Upper lobe of right lung (tissue), 1 donor: ENCODE data around the gene C8A. TPM values are rescaled to one million over a fixed set of nuclear protein-coding genes. Genes with fewer than 3 reads are reported as not detected.

Experiments
- ATAC-seq: fragments of 200-7000 bp; cut with Tn5 transposase; one replicate; pipeline ENCODE4 v1.9.1; 2020; ENCODE audit warnings: mild to moderate bottlenecking, moderate library complexity
- DNase-seq: peaks from one replicate; pipeline ENCODE4 v3.0.0-alpha.2; 2020
- H3K27ac ChIP-seq: fragments of 200-600 bp; one replicate; pipeline ENCODE4 v1.8.0; 2022
- H3K27me3 ChIP-seq: fragments of 200-600 bp; one replicate; pipeline ENCODE4 v1.8.0; 2022; ENCODE audit warnings: mild to moderate bottlenecking
- H3K36me3 ChIP-seq: fragments of 200-600 bp; one replicate; pipeline ENCODE4 v1.8.0; 2022
- H3K4me1 ChIP-seq: fragments of 200-600 bp; one replicate; pipeline ENCODE4 v1.8.0; 2022
- H3K4me3 ChIP-seq: fragments of 200-600 bp; one replicate; pipeline ENCODE4 v1.8.0; 2022; ENCODE audit warnings: mild to moderate bottlenecking
- H3K9me3 ChIP-seq: fragments of 200-600 bp; one replicate; pipeline ENCODE4 v1.8.0; 2022
- CTCF ChIP-seq: fragments of 200-600 bp; IDR thresholded peaks from one replicate; pipeline ENCODE4 v1.8.0; 2022; ENCODE audit warnings: antibody characterized with exemption
- intact Hi-C: fragments of 100-400 bp; cut with DNase I; formaldehyde crosslinking; loops from one replicate; pipeline ENCODE4 v1.11.0; 2022
- total RNA-seq: library from RNA; stranded (reverse); fragmentation: NEBNext Ultra II Directional; extraction: Animal tissue kit (Norgen Biotek cat#: 25700); gene quantifications from one replicate; pipeline ENCODE4 v1.2.1, GENCODE V29; 2021
- donor health status: DM: no; HTN: yes; CAD: no; lungs with severe emphysema.

Gene C8A
- total RNA-seq, 1 donor from 2014 or later = not detected

- H3K9me3 ChIP-seq = no peaks in the 10 kb centered on the region
Measured at GRCh38 chr1:56901716-56902115, 47.1 kb downstream of the C8A start.

GRCh38 chr1:56903778-56904177, 49.2 kb downstream of the C8A start:
- H3K4me1 ChIP-seq = no peaks in the 10 kb centered on the region
- DNase-seq (no peak), ATAC-seq (no peak)
- no peak overlapping the region for H3K4me3 ChIP-seq
- no peak overlapping the region for H3K27ac ChIP-seq
- peaks cover 10% of the 10 kb centered on the region for H3K27me3 ChIP-seq
- no peaks in the 10 kb centered on the region for H3K36me3 ChIP-seq
- H3K9me3 ChIP-seq = no peaks in the 10 kb centered on the region
- TF ChIP-seq CTCF = no peak
- intact Hi-C loops = no loop called here

More at GRCh38 chr1:56901716-56902115, 47.1 kb downstream of the C8A start:
- peaks cover 10% of the 10 kb centered on the region for H3K27me3 ChIP-seq
- H3K27ac ChIP-seq = no peak overlapping the region
- intact Hi-C loops = no loop called here
- no peak for TF ChIP-seq CTCF
- H3K36me3 ChIP-seq = no peaks in the 10 kb centered on the region
- no peak overlapping the region for H3K4me3 ChIP-seq
- ATAC-seq = peak; percentile 60
- H3K4me1 ChIP-seq = no peaks in the 10 kb centered on the region
- DNase-seq = no peak

- Histone ChIP-seq H3K4me3 (no peak overlapping the region), H3K27me3 (peaks cover 10% of the 10 kb centered on the region), H3K36me3 (no peaks in the 10 kb centered on the region), H3K27ac (no peak overlapping the region), H3K4me1 (no peaks in the 10 kb centered on the region), H3K9me3 (no peaks in the 10 kb centered on the region)
- DNase-seq (no peak), ATAC-seq (no peak)
- TF ChIP-seq CTCF = no peak
- intact Hi-C loops = no loop called here
Measured at GRCh38 chr1:56904663-56905397, 50.2 kb downstream of the C8A start.

- H3K27me3 ChIP-seq = peaks cover 10% of the 10 kb centered on the region
- no peaks in the 10 kb centered on the region for H3K36me3 ChIP-seq
- DNase-seq = no peak
- no peaks in the 10 kb centered on the region for H3K4me1 ChIP-seq
- H3K4me3 ChIP-seq = no peak overlapping the region
- no peaks in the 10 kb centered on the region for H3K9me3 ChIP-seq
- intact Hi-C loops = no loop called here
- ATAC-seq = no peak
- no peak overlapping the region for H3K27ac ChIP-seq
- no peak for TF ChIP-seq CTCF
Measured at GRCh38 chr1:56905667-56906066, 51.1 kb downstream of the C8A start.

- Histone ChIP-seq H3K4me1 (no peaks in the 10 kb centered on the region), H3K27ac (no peak overlapping the region), H3K36me3 (no peaks in the 10 kb centered on the region), H3K27me3 (no peaks in the 10 kb centered on the region), H3K9me3 (no peaks in the 10 kb centered on the region), H3K4me3 (no peak overlapping the region)
- ATAC-seq (no peak), DNase-seq (no peak)
- no peak for TF ChIP-seq CTCF
- intact Hi-C loops = no loop called here
Measured at GRCh38 chr1:56908619-56909221, 54.1 kb downstream of the C8A start.
